Measurements from ENCODE around the gene MSANTD2.

MSANTD2 gene

GRCh38 chr11:124752471-124753102 is 47.6 kb downstream of the MSANTD2 start:
- DNase-seq, result no peak

GRCh38 chr11:124751741-124752470 is 48.3 kb downstream of the MSANTD2 start, which contains the start of gene VSIG2:
TSS of gene VSIG2 (minus strand) at chr11:124752255. CDS start at chr11:124752137, 118 bp downstream.
- no peak for DNase-seq

GRCh38 chr11:124751391-124751740 is 48.8 kb downstream of the MSANTD2 start:
- no peak for DNase-seq

- DNase-seq, result no peak
Observed at GRCh38 chr11:124749912-124750311, 50.3 kb downstream of the MSANTD2 start.

GRCh38 chr11:124748481-124749343 is 51.5 kb downstream of the MSANTD2 start:
- DNase-seq, result no peak

- no peak for DNase-seq
Observed at GRCh38 chr11:124748100-124748418, 52.1 kb downstream of the MSANTD2 start.

- DNase-seq, result no peak
Observed at GRCh38 chr11:124747406-124748099, 52.7 kb downstream of the MSANTD2 start.

GRCh38 chr11:124746621-124747243 is 53.5 kb downstream of the MSANTD2 start:
- DNase-seq, result peak; percentile 74

GRCh38 chr11:124745835-124746620 is 54.2 kb downstream of the MSANTD2 start:
- peak; percentile 41 for DNase-seq

- no peak for DNase-seq
Observed at GRCh38 chr11:124745270-124745834, 54.9 kb downstream of the MSANTD2 start.

- no peak for DNase-seq
Observed at GRCh38 chr11:124743050-124743449, 57.2 kb downstream of the MSANTD2 start.

GRCh38 chr11:124742555-124742954 is 57.7 kb downstream of the MSANTD2 start:
- no peak for DNase-seq

- peak; percentile 65 for DNase-seq
Observed at GRCh38 chr11:124740277-124740882, 59.8 kb downstream of the MSANTD2 start.

GRCh38 chr11:124739479-124740276 is 60.5 kb downstream of the MSANTD2 start, which contains the start of gene NRGN:
TSS of gene NRGN (plus strand) at chr11:124739942. CDS start at chr11:124740085, 143 bp downstream.
- peak; percentile 86 for DNase-seq

- DNase-seq, result no peak
Observed at GRCh38 chr11:124738713-124739478, 61.3 kb downstream of the MSANTD2 start.

- DNase-seq, result no peak
Observed at GRCh38 chr11:124737638-124738305, 62.4 kb downstream of the MSANTD2 start.

- DNase-seq, result no peak
Observed at GRCh38 chr11:124736736-124737135, 63.5 kb downstream of the MSANTD2 start.

- no peak for DNase-seq
Observed at GRCh38 chr11:124732230-124732629, 68.0 kb downstream of the MSANTD2 start.

GRCh38 chr11:124729571-124729970 is 70.6 kb downstream of the MSANTD2 start:
- no peak for DNase-seq
